HUES6 (cell line): ENCODE data around the gene GPR137.

Experiments
- H3K27ac ChIP-seq: 2 replicates; pipeline ENCODE4 v1.7.0; 2013; ENCODE audit warnings: low read depth, mild to moderate bottlenecking, low read length, inconsistent platforms
- H3K27me3 ChIP-seq: 2 replicates; pipeline ENCODE4 v1.6.1; 2013; ENCODE audit warnings: low read length; ENCODE audit not compliant: control insufficient read depth, insufficient read depth
- H3K36me3 ChIP-seq: 2 replicates; pipeline ENCODE4 v1.6.1; 2013; ENCODE audit warnings: low read length; ENCODE audit not compliant: control insufficient read depth, insufficient read depth
- H3K4me1 ChIP-seq: 2 replicates; pipeline ENCODE4 v1.6.1; 2013; ENCODE audit warnings: low read length; ENCODE audit not compliant: control insufficient read depth, insufficient read depth
- H3K4me3 ChIP-seq: 2 replicates; pipeline ENCODE4 v1.5.1; 2013; ENCODE audit warnings: low read depth, low read length
- H3K9ac ChIP-seq: one replicate; pipeline ENCODE4 v1.6.1; 2013; ENCODE audit warnings: mild to moderate bottlenecking, low read length
- H3K9me3 ChIP-seq: 2 replicates; pipeline ENCODE4 v1.6.1; 2013; ENCODE audit warnings: low read depth, low read length; ENCODE audit not compliant: control insufficient read depth, insufficient read depth

GPR137 gene

GRCh38 chr11:64266339-64266738 lies 19.3 kb upstream of the GPR137 start:
- Histone ChIP-seq H3K27me3 (no peaks in the 10 kb centered on the region), H3K4me1 (peaks cover 11% of the 10 kb centered on the region), H3K4me3 (no peak overlapping the region), H3K27ac (no peak overlapping the region), H3K36me3 (peaks cover 54% of the 10 kb centered on the region), H3K9ac (no peak overlapping the region), H3K9me3 (no peaks in the 10 kb centered on the region)

DNA sequence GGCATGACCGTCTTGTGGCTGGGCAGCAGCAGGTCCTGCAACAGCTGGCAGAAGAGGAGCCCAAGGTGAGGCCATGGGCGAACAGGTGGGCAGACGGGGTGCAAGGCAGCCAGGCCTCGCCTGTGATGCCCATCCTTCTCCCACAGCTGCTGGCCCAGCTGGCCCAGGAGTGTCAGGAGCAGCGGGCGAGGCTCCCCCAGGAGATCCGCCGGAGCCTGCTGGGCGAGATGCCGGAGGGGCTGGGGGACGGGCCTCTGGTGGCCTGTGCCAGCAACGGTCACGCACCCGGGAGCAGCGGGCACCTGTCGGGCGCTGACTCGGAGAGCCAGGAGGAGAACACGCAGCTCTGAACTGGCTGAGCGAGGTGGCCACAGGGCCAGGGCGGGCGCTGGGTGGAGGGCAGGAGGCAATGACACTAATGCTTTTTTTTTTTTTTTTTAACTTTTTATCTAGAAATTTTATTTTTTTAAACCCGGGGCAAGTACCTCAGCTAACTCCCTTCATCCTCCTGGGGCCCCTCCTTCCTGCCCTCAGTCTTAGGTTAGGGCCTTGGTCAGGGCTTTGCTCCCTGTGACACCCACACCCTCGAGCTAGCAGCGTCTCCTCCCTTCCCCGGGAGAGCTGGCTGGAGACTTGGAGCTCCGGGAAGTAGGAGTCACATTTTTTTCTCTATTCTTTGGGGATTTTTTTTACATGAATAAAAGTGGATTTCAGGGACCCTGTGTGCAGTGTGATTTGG lies 18.3 kb upstream of the GPR137 start:
- Histone ChIP-seq H3K27me3 (no peaks in the 10 kb centered on the region), H3K4me3 (no peak overlapping the region), H3K36me3 (peaks cover 44% of the 10 kb centered on the region), H3K9ac (no peak overlapping the region), H3K27ac (no peak overlapping the region), H3K9me3 (no peaks in the 10 kb centered on the region), H3K4me1 (peaks cover 16% of the 10 kb centered on the region)

- Histone ChIP-seq H3K27ac (no peak overlapping the region), H3K27me3 (no peaks in the 10 kb centered on the region), H3K9me3 (no peaks in the 10 kb centered on the region), H3K9ac (peak overlapping the region; percentile 88), H3K4me1 (peaks cover 16% of the 10 kb centered on the region), H3K4me3 (peak overlapping the region; percentile 87), H3K36me3 (peaks cover 35% of the 10 kb centered on the region)
These were observed 17.4 kb upstream of the GPR137 start for GRCh38 chr11:64268025-64268892.

- Histone ChIP-seq H3K27ac (peak overlapping the region; percentile 82), H3K36me3 (peaks cover 29% of the 10 kb centered on the region), H3K4me1 (peaks cover 19% of the 10 kb centered on the region), H3K9ac (peak overlapping the region; percentile 88), H3K27me3 (no peaks in the 10 kb centered on the region), H3K4me3 (peak overlapping the region; percentile 87), H3K9me3 (no peaks in the 10 kb centered on the region)
These were observed 16.6 kb upstream of the GPR137 start for GRCh38 chr11:64268893-64269539.

GRCh38 chr11:64269540-64270220 lies 16.0 kb upstream of the GPR137 start:
- no peaks in the 10 kb centered on the region for H3K27me3 ChIP-seq
- peaks cover 19% of the 10 kb centered on the region for H3K4me1 ChIP-seq
- H3K9ac ChIP-seq = peak overlapping the region; percentile 88
- H3K9me3 ChIP-seq = no peaks in the 10 kb centered on the region
- H3K4me3 ChIP-seq = peak overlapping the region; percentile 87
- peaks cover 22% of the 10 kb centered on the region for H3K36me3 ChIP-seq
- peak overlapping the region; percentile 82 for H3K27ac ChIP-seq

- no peak overlapping the region for H3K27ac ChIP-seq
- no peaks in the 10 kb centered on the region for H3K27me3 ChIP-seq
- H3K36me3 ChIP-seq = peaks cover 16% of the 10 kb centered on the region
- no peaks in the 10 kb centered on the region for H3K9me3 ChIP-seq
- no peak overlapping the region for H3K4me3 ChIP-seq
- H3K9ac ChIP-seq = no peak overlapping the region
- H3K4me1 ChIP-seq = peaks cover 19% of the 10 kb centered on the region; the same call in 1 of the 2 replicates
These were observed 10.4 kb upstream of the GPR137 start for GRCh38 chr11:64275031-64275800.

- Histone ChIP-seq H3K4me1 (peaks cover 19% of the 10 kb centered on the region; the same call in 1 of the 2 replicates), H3K9me3 (no peaks in the 10 kb centered on the region), H3K27me3 (no peaks in the 10 kb centered on the region), H3K4me3 (no peak overlapping the region), H3K9ac (no peak overlapping the region), H3K36me3 (peaks cover 16% of the 10 kb centered on the region), H3K27ac (no peak overlapping the region)
These were observed 9.8 kb upstream of the GPR137 start for GRCh38 chr11:64275841-64276240.

DNA sequence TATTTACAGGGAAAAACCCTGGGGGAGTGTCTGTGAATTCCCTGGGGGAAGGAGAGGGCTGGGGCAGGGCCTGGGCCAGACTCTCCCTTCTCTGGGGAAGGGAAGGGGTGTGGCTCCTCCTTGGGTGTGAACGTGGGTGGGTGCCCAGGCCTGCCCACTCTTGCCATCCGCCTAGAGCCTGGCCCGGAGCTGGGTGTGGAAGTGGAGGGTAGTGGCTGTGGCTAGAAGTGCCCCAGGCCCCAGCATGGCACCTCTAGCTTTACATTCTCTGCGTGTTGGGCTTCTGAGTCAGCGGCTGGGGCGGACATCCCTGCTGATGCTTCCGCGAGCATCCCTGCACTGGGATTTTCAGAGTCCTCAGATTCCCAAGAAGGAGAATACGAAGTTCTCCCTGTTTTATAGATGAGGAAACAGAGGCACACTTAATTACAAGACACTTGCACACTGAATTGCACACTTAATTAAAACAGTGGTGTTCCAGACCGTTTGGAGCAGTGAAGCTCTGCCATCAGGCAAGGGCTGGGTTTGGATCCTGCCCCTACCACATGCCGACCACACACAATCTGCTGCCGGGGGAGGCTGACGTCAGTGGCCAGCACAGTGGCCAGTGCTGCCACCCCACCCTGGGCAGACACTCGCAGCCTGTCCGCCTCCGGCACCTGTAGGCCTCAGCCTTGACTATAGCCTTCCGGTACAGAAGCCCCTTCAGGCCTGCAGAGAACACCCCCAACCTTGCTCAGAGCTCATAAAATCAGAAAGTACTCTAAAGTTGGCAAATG lies 8.8 kb upstream of the GPR137 start:
- peaks cover 16% of the 10 kb centered on the region for H3K36me3 ChIP-seq
- no peak overlapping the region for H3K27ac ChIP-seq
- no peak overlapping the region for H3K9ac ChIP-seq
- no peak overlapping the region for H3K4me3 ChIP-seq
- peaks cover 17% of the 10 kb centered on the region; the same call in 1 of the 2 replicates for H3K4me1 ChIP-seq
- H3K27me3 ChIP-seq = no peaks in the 10 kb centered on the region
- H3K9me3 ChIP-seq = no peaks in the 10 kb centered on the region

GRCh38 chr11:64278576-64279190 lies 7.0 kb upstream of the GPR137 start:
- Histone ChIP-seq H3K27ac (no peak overlapping the region), H3K9me3 (no peaks in the 10 kb centered on the region), H3K9ac (no peak overlapping the region), H3K4me1 (peaks cover 14% of the 10 kb centered on the region; the same call in 1 of the 2 replicates), H3K27me3 (no peaks in the 10 kb centered on the region), H3K36me3 (peaks cover 20% of the 10 kb centered on the region), H3K4me3 (no peak overlapping the region)
